SJSA1 (cell line): ENCODE results near the gene RAB8B. TPM values are rescaled to one million over a fixed set of nuclear protein-coding genes. Genes with fewer than 3 reads are reported as not detected.

Experiments
- DNase-seq, 2 experiments: peaks; one replicate each; pipeline ENCODE4 v3.0.0-alpha.2; 2015 to 2020; ENCODE audit warnings: low spot score in 2 of 2, low read depth in 1 of 2
- H3K27ac ChIP-seq: fragments of 250-450 bp; sonication (Bioruptor Pico); 2 replicates; pipeline ENCODE4 v1.5.1; 2020; ENCODE audit warnings: mild to moderate bottlenecking, moderate library complexity
- H3K27me3 ChIP-seq: fragments of 250-450 bp; sonication (Bioruptor Pico); replicated peaks from 2 replicates; pipeline ENCODE4 v1.5.1; 2020; ENCODE audit warnings: mild to moderate bottlenecking, moderate library complexity
- H3K36me3 ChIP-seq: fragments of 250-450 bp; sonication (Bioruptor Pico); 2 replicates; pipeline ENCODE4 v1.5.1; 2020; ENCODE audit warnings: mild to moderate bottlenecking
- H3K4me1 ChIP-seq: fragments of 250-450 bp; sonication (Bioruptor Pico); replicated peaks from 2 replicates; pipeline ENCODE4 v1.6.1; 2021; ENCODE audit warnings: mild to moderate bottlenecking
- H3K4me3 ChIP-seq: fragments of 250-450 bp; sonication (Bioruptor Pico); 2 replicates; pipeline ENCODE4 v1.5.1; 2020; ENCODE audit warnings: mild to moderate bottlenecking
- H3K9me3 ChIP-seq: fragments of 250-450 bp; sonication (Bioruptor Pico); replicated peaks from 2 replicates; pipeline ENCODE4 v1.5.1; 2020; ENCODE audit warnings: mild to moderate bottlenecking
- total RNA-seq: library from RNA; depleted of rRNA; stranded (reverse); fragments of >200 nt; shearing (Covaris generic); gene quantifications from 2 replicates; pipeline ENCODE4 v1.2.3, GENCODE V29; 2014; rRNA removed

RAB8B gene
- total RNA-seq, 1 experiment from 2014 or later: 75.1 TPM

DNA sequence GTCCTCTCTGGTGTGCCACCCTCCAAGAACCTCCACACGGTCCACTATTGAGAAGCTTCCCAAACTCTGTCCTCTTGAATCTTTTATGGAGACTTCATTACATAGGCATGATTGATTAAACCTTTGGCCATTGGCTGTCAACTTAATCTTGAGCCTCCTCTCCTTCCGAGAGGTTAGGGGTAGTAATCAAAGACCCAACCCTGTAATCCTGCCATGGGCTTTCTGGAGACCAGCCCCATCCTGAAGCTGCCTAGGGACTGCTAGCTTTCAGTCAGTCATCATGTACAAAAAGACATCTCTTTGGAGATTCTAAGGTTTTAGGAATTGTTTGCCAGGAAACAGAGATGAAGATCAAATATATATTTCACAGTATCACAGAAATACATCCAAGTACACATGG, 125.0 kb downstream of the RAB8B start:
- no peaks in the 10 kb centered on the region for H3K27me3 ChIP-seq

More for the DNA sequence above, 125.0 kb downstream of the RAB8B start:
- no peak for DNase-seq
- Histone ChIP-seq H3K27ac (no peak overlapping the region), H3K4me3 (no peak overlapping the region), H3K4me1 (no peaks in the 10 kb centered on the region), H3K9me3 (no peaks in the 10 kb centered on the region), H3K36me3 (no peaks in the 10 kb centered on the region)

Other genes starting within 250 kb of the RAB8B start
- 1,245 and 1,667 TPM in 2 replicates for gene TPM1, start 146.9 kb upstream of the RAB8B start, total RNA-seq
- 71.8 and 100 TPM in 2 replicates for gene LACTB, start 67.7 kb upstream of the RAB8B start, total RNA-seq
- 122 and 148 TPM in 2 replicates for gene RPS27L, start 32.1 kb upstream of the RAB8B start, total RNA-seq
- gene APH1B, start 88.0 kb downstream of the RAB8B start, total RNA-seq: 24.1 and 26.8 TPM in 2 replicates
- gene CA12, start 192.2 kb downstream of the RAB8B start, total RNA-seq: 3.7 and 5.6 TPM in 2 replicates